ENCODE measurements around the gene COL16A1.

- TF ChIP-seq POLR2A (IDR thresholded peaks at IDR 0.05) (no peak), CTCF (IDR thresholded peaks at IDR 0.05) (no peak)
Measured at GRCh38 chr1:31624309-31624708, 79.5 kb downstream of the COL16A1 start.

Measured in tibial nerve (tissue), 3 donors.